ENCODE results near the gene IPP. TPM values are rescaled to one million over a fixed set of nuclear protein-coding genes. Genes with fewer than 3 reads are reported as not detected.

IPP gene
- total RNA-seq, 4 donors from 2014 or later: 6.4 to 8.4 (median 7.4) TPM

- WGBS, 2 donors: 44 to 71% methylated on average over 2 of the region's 2 CpGs
Observed at GRCh38 chr1:45660336-45660735, 90.1 kb downstream of the IPP start.

GRCh38 chr1:45659222-45659621 is 91.2 kb downstream of the IPP start:
- Histone ChIP-seq H3K27ac (no peak overlapping the region), H3K4me1 (peaks cover 0 to 7% (median 0%) of the 10 kb centered on the region in 3 donors), H3K9me3 (no peaks in the 10 kb centered on the region), H3K36me3 (peaks cover 10 to 80% (median 35%) of the 10 kb centered on the region in 3 donors), H3K4me3 (no peak overlapping the region), H3K27me3 (no peaks in the 10 kb centered on the region)
- DNase-seq: no peak
- no peak for TF ChIP-seq CTCF (IDR thresholded peaks at IDR 0.05)
- no peak for TF ChIP-seq POLR2A (IDR thresholded peaks at IDR 0.05)
- intact Hi-C loops (cut with DNase I): no loop called here
- 88 to 92% methylated on average over 2 of the region's 2 CpGs for WGBS, 2 donors

More at GRCh38 chr1:45660336-45660735, 90.1 kb downstream of the IPP start:
- Histone ChIP-seq H3K27me3 (no peaks in the 10 kb centered on the region), H3K27ac (no peak overlapping the region), H3K36me3 (peaks cover 5 to 75% (median 30%) of the 10 kb centered on the region in 3 donors), H3K4me3 (no peak overlapping the region), H3K9me3 (no peaks in the 10 kb centered on the region), H3K4me1 (peaks cover 0 to 7% (median 0%) of the 10 kb centered on the region in 3 donors)
- intact Hi-C loops (cut with DNase I): no loop called here
- TF ChIP-seq CTCF (IDR thresholded peaks at IDR 0.05) (no peak), POLR2A (IDR thresholded peaks at IDR 0.05) (no peak)
- DNase-seq: no peak

- TF ChIP-seq POLR2A (IDR thresholded peaks at IDR 0.05) (no peak), CTCF (IDR thresholded peaks at IDR 0.05) (no peak)
- H3K9me3 ChIP-seq: no peaks in the 10 kb centered on the region
- H3K27me3 ChIP-seq: no peaks in the 10 kb centered on the region
- no peak for DNase-seq
- intact Hi-C loops (cut with DNase I): no loop called here
- WGBS, 2 donors: 68 to 92% methylated on average over 2 of the region's 2 CpGs
- H3K4me3 ChIP-seq: no peak overlapping the region
- H3K36me3 ChIP-seq: peaks cover 15 to 86% (median 43%) of the 10 kb centered on the region in 3 donors
- H3K4me1 ChIP-seq: peaks cover 0 to 7% (median 0%) of the 10 kb centered on the region in 3 donors
- H3K27ac ChIP-seq: no peak overlapping the region
Observed at GRCh38 chr1:45658171-45658570, 92.3 kb downstream of the IPP start.

GRCh38 chr1:45656573-45657226 is 93.8 kb downstream of the IPP start:
- Histone ChIP-seq H3K4me3 (no peak overlapping the region), H3K36me3 (peaks cover 21 to 100% (median 49%) of the 10 kb centered on the region in 3 donors), H3K9me3 (no peaks in the 10 kb centered on the region), H3K27ac (no peak overlapping the region), H3K4me1 (no peaks in the 10 kb centered on the region), H3K27me3 (no peaks in the 10 kb centered on the region)
- no peak for DNase-seq
- 88 to 96% methylated on average over 3 of the region's 3 CpGs for WGBS, 2 donors
- intact Hi-C loops (cut with DNase I): no loop called here
- TF ChIP-seq POLR2A (IDR thresholded peaks at IDR 0.05) (no peak), CTCF (IDR thresholded peaks at IDR 0.05) (no peak)

- H3K9me3 ChIP-seq: no peaks in the 10 kb centered on the region
- no peak overlapping the region for H3K4me3 ChIP-seq
- H3K27me3 ChIP-seq: no peaks in the 10 kb centered on the region
- peaks cover 21 to 100% (median 53%) of the 10 kb centered on the region in 3 donors for H3K36me3 ChIP-seq
- TF ChIP-seq POLR2A (IDR thresholded peaks at IDR 0.05): no peak
- TF ChIP-seq CTCF (IDR thresholded peaks at IDR 0.05): no peak
- no peak overlapping the region for H3K27ac ChIP-seq
- no peaks in the 10 kb centered on the region for H3K4me1 ChIP-seq
- 59 to 70% methylated on average over 11 to 12 of the region's 12 CpGs for WGBS, 2 donors
- DNase-seq: no peak
- intact Hi-C loops (cut with DNase I): no loop called here
Observed at GRCh38 chr1:45654540-45655280, 95.7 kb downstream of the IPP start.
